ENCODE data around the gene BRD4.

- TF ChIP-seq POLR2AphosphoS5 (IDR thresholded peaks at IDR 0.05) (no peak), CTCF (IDR thresholded peaks at IDR 0.05) (no peak), POLR2A (IDR thresholded peaks at IDR 0.05) (no peak)
These were observed 62.5 kb downstream of the BRD4 start for GRCh38 chr19:15269806-15270205.

All from stomach (tissue), 4 donors.